UCSD-AML1 (cell line): ENCODE results near the gene ZDHHC3.

Experiments used
- DNase-seq: peaks from one replicate; lab custom pipeline; 2025; ENCODE audit not compliant: unreplicated experiment; lab: John Stamatoyannopoulos, UW

The ZDHHC3 gene

GRCh38 chr3:44899683-44900367 is 76.1 kb downstream of the ZDHHC3 start:
- DNase-seq: no peak

GRCh38 chr3:44896440-44896839 is 79.5 kb downstream of the ZDHHC3 start:
- no peak for DNase-seq

GRCh38 chr3:44894485-44894884 is 81.5 kb downstream of the ZDHHC3 start:
- DNase-seq: no peak

- DNase-seq: no peak
These were observed 82.9 kb downstream of the ZDHHC3 start for GRCh38 chr3:44893097-44893496.

- no peak for DNase-seq
These were observed 83.3 kb downstream of the ZDHHC3 start for GRCh38 chr3:44892689-44893088.

GRCh38 chr3:44890852-44891251 is 85.1 kb downstream of the ZDHHC3 start:
- DNase-seq: peak; percentile 31

GRCh38 chr3:44890258-44890657 is 85.7 kb downstream of the ZDHHC3 start:
- no peak for DNase-seq

- no peak for DNase-seq
These were observed 88.9 kb downstream of the ZDHHC3 start for GRCh38 chr3:44887101-44887500.

- no peak for DNase-seq
These were observed 89.4 kb downstream of the ZDHHC3 start for GRCh38 chr3:44886561-44886960.

GRCh38 chr3:44885618-44886017 is 90.4 kb downstream of the ZDHHC3 start:
- no peak for DNase-seq

- DNase-seq: no peak
These were observed 92.0 kb downstream of the ZDHHC3 start for GRCh38 chr3:44883999-44884431.

GRCh38 chr3:44883213-44883955 is 92.6 kb downstream of the ZDHHC3 start:
- no peak for DNase-seq

- DNase-seq: no peak
These were observed 95.7 kb downstream of the ZDHHC3 start for GRCh38 chr3:44880284-44880683.

GRCh38 chr3:44877333-44877732 is 98.6 kb downstream of the ZDHHC3 start:
- no peak for DNase-seq

- no peak for DNase-seq
These were observed 100.4 kb downstream of the ZDHHC3 start for GRCh38 chr3:44875596-44875995.
